Activated T-cell treated with anti-CD3 and anti-CD28 coated beads, Interleukin-2, amount 50 U/mL, for 72 hours (primary cell): Measurements from ENCODE around the gene CNTNAP5. TPM values are rescaled to one million over a fixed set of nuclear protein-coding genes. Genes with fewer than 3 reads are reported as not detected.

Source experiments
- ATAC-seq, 2 donors: fragments of 150-1000 bp; cut with Tn5 transposase; replicated peaks in 1 of 2; 2 replicates each; pipeline ENCODE4 v1.10.0; 2021; ENCODE audit warnings: moderate library complexity in 2 of 2, mild to moderate bottlenecking in 1 of 2
- DNase-seq, 2 donors: peaks; one replicate each; pipeline ENCODE4 v3.0.0; 2021 to 2022; ENCODE audit warnings: mixed read lengths in 1 of 2
- H3K27ac Mint-ChIP-seq: one replicate; pipeline ENCODE4 v1.8.0; 2022; ENCODE audit warnings: mild to moderate bottlenecking, moderate library complexity, mixed read lengths
- H3K27me3 Mint-ChIP-seq: one replicate; pipeline ENCODE4 v1.8.0; 2022; ENCODE audit warnings: low read depth, mixed read lengths
- H3K36me3 Mint-ChIP-seq, 2 donors: one replicate each; pipeline ENCODE4 v1.8.0; 2022; ENCODE audit warnings: mixed read lengths in 2 of 2, mild to moderate bottlenecking in 1 of 2; ENCODE audit not compliant: insufficient read depth in 2 of 2
- H3K4me1 Mint-ChIP-seq: one replicate; pipeline ENCODE4 v1.8.0; 2022; ENCODE audit warnings: low read depth, mixed read lengths
- H3K4me3 Mint-ChIP-seq, 2 donors: one replicate each; pipeline ENCODE4 v1.8.0; 2022; ENCODE audit warnings: mild to moderate bottlenecking in 2 of 2, mixed read lengths in 2 of 2, moderate library complexity in 2 of 2
- H3K9me3 Mint-ChIP-seq, 2 donors: one replicate each; pipeline ENCODE4 v1.8.0; 2022; ENCODE audit warnings: mixed read lengths in 2 of 2
- total RNA-seq, 2 donors: library from RNA; stranded (reverse); gene quantifications; one replicate each; pipeline ENCODE4 v1.2.3, GENCODE V29; 2022

Gene CNTNAP5
- total RNA-seq, 2 donors from 2014 or later = not detected

GRCh38 chr2:124485659-124486058 lies 460.6 kb downstream of the CNTNAP5 start:
- Mint-ChIP-seq H3K36me3 (no peaks in the 10 kb centered on the region), H3K9me3 (peaks cover 1 to 4% of the 10 kb centered on the region in 2 donors), H3K27ac (no peak overlapping the region), H3K27me3 (no peaks in the 10 kb centered on the region), H3K4me3 (no peak overlapping the region), H3K4me1 (no peaks in the 10 kb centered on the region)
- ATAC-seq (no peak), DNase-seq (no peak)

GRCh38 chr2:124489686-124490085 lies 464.6 kb downstream of the CNTNAP5 start:
- DNase-seq = no peak
- Mint-ChIP-seq H3K4me1 (no peaks in the 10 kb centered on the region), H3K27me3 (no peaks in the 10 kb centered on the region), H3K36me3 (no peaks in the 10 kb centered on the region), H3K9me3 (peaks cover 1 to 3% of the 10 kb centered on the region in 2 donors), H3K4me3 (no peak overlapping the region), H3K27ac (no peak overlapping the region)
- no peak for ATAC-seq

GRCh38 chr2:124501575-124502152 lies 476.6 kb downstream of the CNTNAP5 start:
- Mint-ChIP-seq H3K9me3 (peaks cover 7 to 10% of the 10 kb centered on the region in 2 donors), H3K4me1 (no peaks in the 10 kb centered on the region), H3K4me3 (no peak overlapping the region), H3K27me3 (no peaks in the 10 kb centered on the region), H3K36me3 (no peaks in the 10 kb centered on the region), H3K27ac (no peak overlapping the region)
- no peak for DNase-seq
- no peak for ATAC-seq

- Mint-ChIP-seq H3K27me3 (no peaks in the 10 kb centered on the region), H3K9me3 (peaks cover 14 to 18% of the 10 kb centered on the region in 2 donors), H3K36me3 (peaks cover 5 to 6% of the 10 kb centered on the region in 2 donors), H3K27ac (no peak overlapping the region), H3K4me3 (no peak overlapping the region), H3K4me1 (no peaks in the 10 kb centered on the region)
- ATAC-seq (no peak), DNase-seq (no peak)
Measured at GRCh38 chr2:124514236-124514635, 489.1 kb downstream of the CNTNAP5 start.

- Mint-ChIP-seq H3K4me3 (no peak overlapping the region), H3K9me3 (peaks cover 13 to 14% of the 10 kb centered on the region in 2 donors), H3K36me3 (peaks cover 5 to 6% of the 10 kb centered on the region in 2 donors), H3K27ac (no peak overlapping the region), H3K27me3 (no peaks in the 10 kb centered on the region), H3K4me1 (no peaks in the 10 kb centered on the region)
- ATAC-seq (no peak), DNase-seq (no peak)
Measured at GRCh38 chr2:124520953-124521352, 495.9 kb downstream of the CNTNAP5 start.

- no peak for ATAC-seq
- Mint-ChIP-seq H3K4me1 (no peaks in the 10 kb centered on the region), H3K27ac (no peak overlapping the region), H3K36me3 (no peaks in the 10 kb centered on the region), H3K27me3 (no peaks in the 10 kb centered on the region), H3K4me3 (no peak overlapping the region), H3K9me3 (peaks cover 0 to 3% of the 10 kb centered on the region in 2 donors)
- no peak for DNase-seq
Measured at GRCh38 chr2:124523096-124523495, 498.0 kb downstream of the CNTNAP5 start.

- ATAC-seq = no peak
- H3K27me3 Mint-ChIP-seq = no peaks in the 10 kb centered on the region
- no peaks in the 10 kb centered on the region for H3K4me1 Mint-ChIP-seq
- DNase-seq = no peak
- H3K36me3 Mint-ChIP-seq = no peaks in the 10 kb centered on the region
- H3K4me3 Mint-ChIP-seq = no peak overlapping the region
- H3K9me3 Mint-ChIP-seq = peaks cover 2 to 5% of the 10 kb centered on the region in 2 donors
- H3K27ac Mint-ChIP-seq = no peak overlapping the region
Measured at GRCh38 chr2:124524155-124524915, 499.2 kb downstream of the CNTNAP5 start.

GRCh38 chr2:124526221-124526620 lies 501.1 kb downstream of the CNTNAP5 start:
- ATAC-seq (no peak), DNase-seq (no peak)
- Mint-ChIP-seq H3K36me3 (no peaks in the 10 kb centered on the region), H3K4me1 (no peaks in the 10 kb centered on the region), H3K27me3 (no peaks in the 10 kb centered on the region), H3K4me3 (no peak overlapping the region), H3K27ac (no peak overlapping the region), H3K9me3 (peaks cover 3 to 5% of the 10 kb centered on the region in 2 donors)

- DNase-seq = no peak
- H3K4me1 Mint-ChIP-seq = no peaks in the 10 kb centered on the region
- peaks cover 5 to 10% of the 10 kb centered on the region in 2 donors for H3K9me3 Mint-ChIP-seq
- H3K4me3 Mint-ChIP-seq = no peak overlapping the region
- H3K27me3 Mint-ChIP-seq = no peaks in the 10 kb centered on the region
- H3K36me3 Mint-ChIP-seq = no peaks in the 10 kb centered on the region
- no peak overlapping the region for H3K27ac Mint-ChIP-seq
- ATAC-seq = no peak
Measured at GRCh38 chr2:124530203-124530602, 505.1 kb downstream of the CNTNAP5 start.

- no peak overlapping the region for H3K4me3 Mint-ChIP-seq
- no peaks in the 10 kb centered on the region for H3K36me3 Mint-ChIP-seq
- H3K4me1 Mint-ChIP-seq = no peaks in the 10 kb centered on the region
- DNase-seq (no peak), ATAC-seq (no peak)
- no peaks in the 10 kb centered on the region for H3K27me3 Mint-ChIP-seq
- no peak overlapping the region for H3K27ac Mint-ChIP-seq
- peaks cover 7 to 14% of the 10 kb centered on the region in 2 donors for H3K9me3 Mint-ChIP-seq
Measured at GRCh38 chr2:124533226-124533954, 508.3 kb downstream of the CNTNAP5 start.

- Mint-ChIP-seq H3K27ac (no peak overlapping the region), H3K4me1 (no peaks in the 10 kb centered on the region), H3K27me3 (no peaks in the 10 kb centered on the region), H3K9me3 (peaks cover 5 to 15% of the 10 kb centered on the region in 2 donors), H3K36me3 (no peaks in the 10 kb centered on the region), H3K4me3 (no peak overlapping the region)
- no peak for ATAC-seq
- DNase-seq = no peak
Measured at GRCh38 chr2:124534028-124534427, 508.9 kb downstream of the CNTNAP5 start.

GRCh38 chr2:124535816-124536215 lies 510.7 kb downstream of the CNTNAP5 start:
- Mint-ChIP-seq H3K9me3 (peaks cover 6 to 12% of the 10 kb centered on the region in 2 donors), H3K27me3 (no peaks in the 10 kb centered on the region), H3K27ac (no peak overlapping the region), H3K4me3 (no peak overlapping the region), H3K36me3 (no peaks in the 10 kb centered on the region), H3K4me1 (no peaks in the 10 kb centered on the region)
- DNase-seq (no peak), ATAC-seq (no peak)

GRCh38 chr2:124536591-124536990 lies 511.5 kb downstream of the CNTNAP5 start:
- H3K4me3 Mint-ChIP-seq = no peak overlapping the region
- no peak overlapping the region for H3K27ac Mint-ChIP-seq
- ATAC-seq = no peak
- H3K9me3 Mint-ChIP-seq = peaks cover 7 to 12% of the 10 kb centered on the region in 2 donors
- H3K36me3 Mint-ChIP-seq = no peaks in the 10 kb centered on the region
- no peak for DNase-seq
- H3K27me3 Mint-ChIP-seq = no peaks in the 10 kb centered on the region
- no peaks in the 10 kb centered on the region for H3K4me1 Mint-ChIP-seq
